Measurements from ENCODE around the gene ELMO1.

Gene ELMO1

GRCh38 chr7:37448636-37449361 lies at the start of gene ELMO1:
Gene ELMO1, minus strand, starts transcription at chr7:37448864. Its CDS starts 106,174 bp downstream, at chr7:37342690.
- peak; percentile 89 for DNase-seq (ENCODE audit: extremely low spot score)
- ChIA-PET CTCF (interaction anchor here (1.0 to 2.8 kb wide), 10 partner anchors 12 to 238 kb away, joined by 3 to 12 read pairs (median 4); no protein-coding TSS in a partner anchor), POLR2A (no interaction called here)
- peak; percentile 31 for TF ChIP-seq CTCF (IDR thresholded peaks at IDR 0.05; ENCODE audit: control extremely low read depth, extremely low read depth, low read depth, missing control alignments)

GRCh38 chr7:37497576-37497975 lies 48.9 kb upstream of the ELMO1 start:
- no peak for TF ChIP-seq CTCF (IDR thresholded peaks at IDR 0.05; ENCODE audit: control extremely low read depth, extremely low read depth, low read depth, missing control alignments)
- ChIA-PET POLR2A (no interaction called here), CTCF (interaction anchor here (1.0 to 8.3 kb wide), 7 partner anchors 9 to 299 kb away, joined by 3 to 96 read pairs (median 9); no protein-coding TSS in a partner anchor)
- no peak for DNase-seq (ENCODE audit: extremely low spot score)

GRCh38 chr7:37495574-37496184 lies 47.0 kb upstream of the ELMO1 start:
- ChIA-PET POLR2A (no interaction called here), CTCF (interaction anchor here (1.0 to 8.3 kb wide), 41 partner anchors 8 to 488 kb away, joined by 3 to 96 read pairs (median 5); partner anchors contain the start of gene ELMO1)
- peak; percentile 50 for DNase-seq (ENCODE audit: extremely low spot score)
- peak; percentile 48 for TF ChIP-seq CTCF (IDR thresholded peaks at IDR 0.05; ENCODE audit: control extremely low read depth, extremely low read depth, low read depth, missing control alignments)

GRCh38 chr7:37494926-37495325 lies 46.3 kb upstream of the ELMO1 start:
- POLR2A ChIA-PET, result no interaction called here
- DNase-seq (ENCODE audit: extremely low spot score), result peak; percentile 23

GRCh38 chr7:37493810-37494209 lies 45.1 kb upstream of the ELMO1 start:
- ChIA-PET POLR2A (no interaction called here), CTCF (interaction anchor here (2.4 to 8.3 kb wide), 3 partner anchors 9 to 13 kb away, joined by 16 to 96 read pairs (median 17); no protein-coding TSS in a partner anchor)

More at GRCh38 chr7:37494926-37495325, 46.3 kb upstream of the ELMO1 start:
- no peak for TF ChIP-seq CTCF (IDR thresholded peaks at IDR 0.05; ENCODE audit: control extremely low read depth, extremely low read depth, low read depth, missing control alignments)
- CTCF ChIA-PET, result interaction anchor here (0.6 to 8.3 kb wide), 41 partner anchors 7 to 487 kb away, joined by 3 to 96 read pairs (median 4); partner anchors contain the start of gene ELMO1

More at GRCh38 chr7:37493810-37494209, 45.1 kb upstream of the ELMO1 start:
- no peak for TF ChIP-seq CTCF (IDR thresholded peaks at IDR 0.05; ENCODE audit: control extremely low read depth, extremely low read depth, low read depth, missing control alignments)
- no peak for DNase-seq (ENCODE audit: extremely low spot score)
